Karpas-422 (cell line): ENCODE results near the gene COL11A2. TPM values are rescaled to one million over a fixed set of nuclear protein-coding genes. Genes with fewer than 3 reads are reported as not detected.
"Not testable (repeated sequence)": the region's sequence is repeated elsewhere in the genome, so short reads cannot be mapped to it uniquely, and the experiment has no call there.

Experiments used
- DNase-seq: peaks from one replicate; pipeline ENCODE4 v3.0.0-alpha.2; 2015
- H2AFZ ChIP-seq: fragments of 200-600 bp; sonication (generic); 2 replicates; pipeline ENCODE4 v1.6.1; 2014; ENCODE audit warnings: antibody characterized with exemption, low read length, mixed read lengths
- H3K27ac ChIP-seq: fragments of 200-600 bp; sonication (generic); 2 replicates; pipeline ENCODE4 v1.5.1; 2014; ENCODE audit warnings: mild to moderate bottlenecking, low read length, moderate library complexity
- H3K27me3 ChIP-seq: fragments of 200-600 bp; sonication (generic); 2 replicates; pipeline ENCODE4 v1.6.1; 2014; ENCODE audit warnings: low read length, mixed read lengths
- H3K36me3 ChIP-seq: fragments of 200-600 bp; sonication (generic); 2 replicates; pipeline ENCODE4 v1.6.1; 2014; ENCODE audit warnings: low read length, mixed read lengths; ENCODE audit not compliant: insufficient read depth
- H3K4me1 ChIP-seq: fragments of 200-600 bp; sonication (generic); 2 replicates; pipeline ENCODE4 v1.6.1; 2014; ENCODE audit warnings: mild to moderate bottlenecking, low read length, mixed read lengths
- H3K4me2 ChIP-seq: fragments of 200-600 bp; sonication (generic); 2 replicates; pipeline ENCODE4 v1.6.1; 2014; ENCODE audit warnings: low read length, low read depth, mild to moderate bottlenecking; ENCODE audit not compliant: poor library complexity, severe bottlenecking
- H3K4me3 ChIP-seq: fragments of 200-600 bp; sonication (generic); 2 replicates; pipeline ENCODE4 v1.5.1; 2014; ENCODE audit warnings: mild to moderate bottlenecking, antibody characterized with exemption, low read length, mixed read lengths
- H3K79me2 ChIP-seq: fragments of 200-600 bp; sonication (generic); 2 replicates; pipeline ENCODE4 v1.6.1; 2014; ENCODE audit warnings: mild to moderate bottlenecking, low read length, mixed read lengths
- H3K9ac ChIP-seq: fragments of 200-600 bp; sonication (generic); 2 replicates; pipeline ENCODE4 v1.6.0; 2014; ENCODE audit warnings: low read length
- H3K9me2 ChIP-seq: fragments of 200-600 bp; sonication (generic), shearing (Covaris generic); replicated peaks from 2 replicates; pipeline ENCODE4 v1.6.0; 2014; ENCODE audit warnings: mild to moderate bottlenecking, low read length, moderate library complexity; ENCODE audit not compliant: insufficient read depth
- H3K9me3 ChIP-seq: fragments of 300-700, 200-600 bp; sonication (generic); 2 replicates; pipeline ENCODE4 v1.6.1; 2014; ENCODE audit warnings: low read length, mixed read lengths
- H4K20me1 ChIP-seq: fragments of 200-600 bp; sonication (generic); 2 replicates; pipeline ENCODE4 v1.6.1; 2014; ENCODE audit warnings: mild to moderate bottlenecking, antibody characterized with exemption, low read length, low read depth; ENCODE audit not compliant: insufficient read depth
- total RNA-seq: library from RNA; depleted of rRNA; stranded (reverse); fragments of >200 nt; shearing (Covaris generic); gene quantifications from 2 replicates; pipeline ENCODE4 v1.2.3, GENCODE V29; 2014; ENCODE audit warnings: low replicate concordance

Gene COL11A2
- total RNA-seq, 1 experiment from 2014 or later = 0.41 TPM

DNA sequence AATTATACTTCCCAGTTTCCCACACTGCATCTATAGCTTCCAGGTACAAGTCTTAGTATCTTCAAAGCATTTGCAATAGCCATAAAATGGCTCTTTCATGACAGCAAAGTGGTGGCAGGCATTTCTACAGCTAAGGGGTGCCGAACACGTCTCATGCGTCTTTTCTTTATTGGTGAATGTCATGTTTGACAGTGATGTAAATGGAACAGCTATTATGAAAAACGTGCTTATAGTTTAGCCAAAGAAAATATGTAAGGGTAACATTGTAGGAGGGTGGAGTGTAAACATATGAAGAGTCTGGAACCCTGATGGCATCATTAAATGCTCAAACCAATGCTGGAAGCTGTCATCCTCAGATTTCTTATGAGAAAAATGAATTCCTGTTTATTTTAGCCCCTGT is 37.9 kb downstream of the COL11A2 start:
- Histone ChIP-seq H3K4me3 (no peak overlapping the region), H3K4me1 (no peaks in the 10 kb centered on the region), H3K4me2 (no peak overlapping the region), H3K36me3 (no peaks in the 10 kb centered on the region), H3K27ac (no peak overlapping the region), H3K9ac (no peak overlapping the region), H4K20me1 (no peaks in the 10 kb centered on the region), H3K9me3 (peaks cover 4% of the 10 kb centered on the region), H3K27me3 (no peaks in the 10 kb centered on the region), H2AFZ (no peak overlapping the region), H3K9me2 (no peaks in the 10 kb centered on the region), H3K79me2 (no peaks in the 10 kb centered on the region)
- DNase-seq = no peak

DNA sequence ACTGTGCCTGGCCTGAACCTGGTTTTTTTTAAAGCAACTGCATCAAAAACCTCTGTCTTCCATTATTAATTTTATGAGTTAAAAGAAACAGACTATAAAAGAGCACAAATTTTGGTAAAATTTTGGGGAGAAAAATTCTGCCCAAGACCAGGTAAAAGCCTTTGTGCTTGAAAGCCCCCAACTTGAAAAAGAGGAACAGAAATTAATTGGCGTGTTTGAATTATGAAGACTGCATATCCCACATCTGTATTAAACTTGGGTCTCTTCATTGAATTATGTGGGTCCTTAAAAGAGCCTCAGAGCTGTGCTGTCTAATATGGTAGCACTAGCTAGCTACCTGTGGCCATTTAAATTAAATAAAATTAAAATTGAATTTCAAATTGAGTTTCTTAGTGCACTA is 41.2 kb downstream of the COL11A2 start:
- H3K36me3 ChIP-seq = no peaks in the 10 kb centered on the region
- H4K20me1 ChIP-seq = no peaks in the 10 kb centered on the region
- H3K9me2 ChIP-seq = no peaks in the 10 kb centered on the region
- no peak for DNase-seq
- no peak overlapping the region for H3K4me2 ChIP-seq
- H3K4me3 ChIP-seq = no peak overlapping the region
- H3K27ac ChIP-seq = no peak overlapping the region
- H3K27me3 ChIP-seq = no peaks in the 10 kb centered on the region
- H3K79me2 ChIP-seq = no peaks in the 10 kb centered on the region
- H2AFZ ChIP-seq = no peak overlapping the region
- H3K9ac ChIP-seq = no peak overlapping the region
- peaks cover 4% of the 10 kb centered on the region for H3K9me3 ChIP-seq
- H3K4me1 ChIP-seq = no peaks in the 10 kb centered on the region

DNA sequence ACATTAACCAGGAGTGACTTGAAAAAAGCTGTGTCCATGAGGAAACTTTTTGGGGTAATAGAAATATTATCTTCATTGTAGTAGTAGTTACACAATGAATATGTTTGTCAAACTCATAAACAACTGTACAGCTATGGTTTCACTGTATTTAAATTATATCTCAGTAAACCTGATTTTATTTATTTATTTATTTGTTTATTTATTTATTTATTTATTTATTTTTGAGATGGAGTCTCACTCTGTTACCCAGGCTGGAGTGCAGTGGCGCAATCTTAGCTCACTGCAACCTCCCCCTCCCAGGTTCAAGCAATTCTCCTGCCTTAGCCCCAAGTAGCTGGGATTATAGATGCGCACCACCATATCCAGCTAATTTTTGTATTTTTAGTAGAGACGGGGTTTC is 41.7 kb downstream of the COL11A2 start:
- not testable (repeated sequence) for H3K36me3 ChIP-seq, H3K9me2 ChIP-seq, H3K4me2 ChIP-seq, H3K4me3 ChIP-seq, H3K27ac ChIP-seq, H3K9me3 ChIP-seq, H3K79me2 ChIP-seq, H4K20me1 ChIP-seq, H2AFZ ChIP-seq, H3K9ac ChIP-seq, H3K27me3 ChIP-seq, H3K4me1 ChIP-seq, DNase-seq

DNA sequence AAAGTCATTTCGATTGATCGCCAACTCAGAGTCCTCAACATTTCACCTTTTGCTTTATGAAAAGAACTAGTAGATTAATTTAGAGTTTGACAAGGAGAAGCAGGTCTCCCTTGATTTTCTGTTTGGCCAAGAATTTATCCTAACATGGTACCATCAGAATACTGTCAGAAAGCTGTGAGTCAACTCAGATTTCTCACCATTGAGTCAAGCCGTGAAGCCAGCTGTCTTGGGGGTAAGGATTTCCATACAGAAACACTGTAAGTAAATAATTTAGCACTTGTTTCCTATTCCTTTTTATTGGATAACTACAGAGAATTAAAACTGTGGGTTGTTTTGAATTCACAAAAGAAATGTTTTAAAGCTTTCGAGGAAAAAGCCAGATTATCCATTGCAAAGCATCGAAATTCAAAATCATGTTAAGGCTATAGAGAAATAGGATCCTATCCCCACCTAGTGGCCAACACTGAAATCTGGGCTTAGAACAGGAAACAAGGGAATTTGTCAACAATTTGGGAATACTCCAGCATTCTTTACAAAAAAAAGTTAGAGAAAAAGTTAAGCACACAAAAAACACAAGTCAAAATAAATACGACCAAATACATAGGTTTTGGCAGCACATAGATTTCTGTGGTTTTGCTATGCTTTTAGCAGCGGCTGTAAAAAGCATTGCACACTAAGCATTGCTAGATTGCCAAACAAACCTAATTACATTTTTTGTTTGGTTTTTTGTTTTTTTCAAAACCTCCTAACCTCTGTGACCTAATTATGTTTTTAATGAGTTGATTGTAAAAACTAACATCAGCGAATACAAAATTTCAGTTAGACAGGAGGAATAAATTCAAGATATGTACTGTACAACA is 44.2 kb downstream of the COL11A2 start:
- Histone ChIP-seq H3K79me2 (no peaks in the 10 kb centered on the region), H3K27me3 (no peaks in the 10 kb centered on the region), H3K9me3 (peaks cover 4% of the 10 kb centered on the region), H3K4me2 (no peak overlapping the region), H4K20me1 (no peaks in the 10 kb centered on the region), H3K36me3 (no peaks in the 10 kb centered on the region), H3K9ac (no peak overlapping the region), H2AFZ (no peak overlapping the region), H3K4me1 (peaks cover 3% of the 10 kb centered on the region), H3K4me3 (no peak overlapping the region), H3K27ac (no peak overlapping the region), H3K9me2 (no peaks in the 10 kb centered on the region)
- DNase-seq = peak; percentile 55

DNA sequence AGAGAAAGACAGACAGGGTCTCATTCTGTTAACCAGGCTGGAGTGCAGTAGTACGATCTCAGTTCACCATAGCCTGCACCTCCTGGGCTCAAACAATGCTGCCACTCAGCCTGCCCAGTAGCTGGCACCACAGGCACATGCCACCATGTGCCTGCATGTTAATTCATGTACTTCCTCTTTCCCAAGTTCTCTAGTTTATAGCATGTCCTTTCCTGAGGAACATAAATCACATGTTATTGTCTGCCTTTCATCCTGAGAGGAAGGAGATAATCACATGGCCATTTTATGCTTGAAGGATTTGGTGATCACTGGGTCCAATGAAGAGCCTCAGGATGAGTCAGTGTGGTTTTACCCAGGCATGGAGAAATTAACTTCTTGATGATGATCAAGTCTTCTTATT is 47.9 kb downstream of the COL11A2 start:
- DNase-seq = peak; percentile 58
- Histone ChIP-seq H3K9ac (no peak overlapping the region), H3K4me3 (no peak overlapping the region), H3K4me2 (no peak overlapping the region), H3K79me2 (no peaks in the 10 kb centered on the region), H3K36me3 (no peaks in the 10 kb centered on the region), H3K27me3 (no peaks in the 10 kb centered on the region), H4K20me1 (no peaks in the 10 kb centered on the region), H2AFZ (peak overlapping the region; percentile 72; the same call in 1 of the 2 replicates), H3K27ac (no peak overlapping the region), H3K9me3 (no peaks in the 10 kb centered on the region), H3K4me1 (peaks cover 3% of the 10 kb centered on the region), H3K9me2 (no peaks in the 10 kb centered on the region)

DNA sequence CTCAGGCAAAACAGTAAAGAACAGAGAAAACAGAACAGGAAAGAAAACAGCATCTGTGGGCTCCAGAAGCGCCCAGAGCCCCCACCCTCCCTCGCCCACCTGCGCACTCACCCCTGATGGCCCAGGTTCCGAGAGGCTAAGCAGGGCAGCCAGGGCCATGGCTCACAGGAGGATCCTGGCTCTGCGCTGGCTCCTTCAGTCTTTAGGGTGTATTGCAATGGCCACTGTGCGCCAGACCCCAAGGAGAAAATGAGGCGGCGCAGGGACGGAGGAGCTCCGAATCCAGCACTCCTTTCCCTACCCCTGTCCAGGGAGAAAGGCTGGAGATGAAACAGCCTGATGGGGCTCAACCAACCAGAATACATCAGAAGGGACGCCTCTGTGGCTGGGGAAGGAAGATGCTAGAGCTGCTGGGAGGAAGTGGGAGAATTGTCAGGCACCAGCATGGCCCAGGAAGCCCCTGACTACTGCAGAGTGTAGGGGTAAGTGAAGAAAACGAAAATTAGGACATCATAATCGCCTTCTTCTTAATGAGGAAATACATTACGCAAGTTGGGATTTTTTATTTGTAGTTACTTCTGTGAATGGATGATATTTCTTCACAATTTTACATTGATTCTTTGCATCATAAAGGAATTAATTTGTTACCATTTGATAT is 49.0 kb downstream of the COL11A2 start:
- peak; percentile 33 for DNase-seq
- no peak overlapping the region for H3K27ac ChIP-seq
- no peaks in the 10 kb centered on the region for H3K9me3 ChIP-seq
- H3K27me3 ChIP-seq = no peaks in the 10 kb centered on the region
- peaks cover 3% of the 10 kb centered on the region for H3K4me1 ChIP-seq
- H2AFZ ChIP-seq = no peak overlapping the region
- no peak overlapping the region for H3K4me2 ChIP-seq
- H3K36me3 ChIP-seq = no peaks in the 10 kb centered on the region
- no peaks in the 10 kb centered on the region for H3K79me2 ChIP-seq
- H3K4me3 ChIP-seq = no peak overlapping the region
- no peaks in the 10 kb centered on the region for H4K20me1 ChIP-seq
- no peak overlapping the region for H3K9ac ChIP-seq
- no peaks in the 10 kb centered on the region for H3K9me2 ChIP-seq

DNA sequence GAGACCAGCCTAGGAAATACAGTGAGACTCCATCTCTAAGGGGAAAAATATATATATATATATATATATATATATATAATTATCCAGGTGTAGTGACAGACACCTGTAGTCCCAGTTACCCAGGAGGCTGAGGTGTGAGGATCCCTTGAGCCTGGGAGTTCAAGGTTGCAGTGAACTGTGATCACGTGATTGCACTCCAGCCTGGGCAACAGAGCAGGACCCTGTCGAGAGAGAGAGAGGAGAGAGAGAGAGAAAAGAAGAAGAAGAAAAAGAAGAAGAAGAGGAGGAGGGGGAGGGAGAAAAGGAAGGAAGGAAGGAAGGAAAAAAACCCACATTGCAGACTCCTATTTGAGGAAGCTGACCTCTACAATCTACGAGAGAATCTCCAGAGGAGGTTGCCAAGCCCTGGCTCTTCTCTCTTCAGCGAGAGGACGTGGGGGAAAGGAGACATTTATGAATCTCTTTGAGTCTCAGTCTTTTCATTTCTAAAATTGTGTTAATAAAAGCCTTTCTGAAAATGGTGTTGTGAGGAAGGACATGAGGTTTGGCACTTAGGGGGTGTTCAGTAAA is 49.7 kb downstream of the COL11A2 start:
- no peaks in the 10 kb centered on the region for H3K9me3 ChIP-seq
- H3K27ac ChIP-seq = no peak overlapping the region
- DNase-seq = peak; percentile 32
- H3K36me3 ChIP-seq = no peaks in the 10 kb centered on the region
- peaks cover 3% of the 10 kb centered on the region for H3K4me1 ChIP-seq
- H4K20me1 ChIP-seq = no peaks in the 10 kb centered on the region
- no peak overlapping the region for H3K9ac ChIP-seq
- no peak overlapping the region for H2AFZ ChIP-seq
- no peaks in the 10 kb centered on the region for H3K27me3 ChIP-seq
- H3K4me2 ChIP-seq = no peak overlapping the region
- H3K4me3 ChIP-seq = no peak overlapping the region
- no peaks in the 10 kb centered on the region for H3K9me2 ChIP-seq
- H3K79me2 ChIP-seq = no peaks in the 10 kb centered on the region

DNA sequence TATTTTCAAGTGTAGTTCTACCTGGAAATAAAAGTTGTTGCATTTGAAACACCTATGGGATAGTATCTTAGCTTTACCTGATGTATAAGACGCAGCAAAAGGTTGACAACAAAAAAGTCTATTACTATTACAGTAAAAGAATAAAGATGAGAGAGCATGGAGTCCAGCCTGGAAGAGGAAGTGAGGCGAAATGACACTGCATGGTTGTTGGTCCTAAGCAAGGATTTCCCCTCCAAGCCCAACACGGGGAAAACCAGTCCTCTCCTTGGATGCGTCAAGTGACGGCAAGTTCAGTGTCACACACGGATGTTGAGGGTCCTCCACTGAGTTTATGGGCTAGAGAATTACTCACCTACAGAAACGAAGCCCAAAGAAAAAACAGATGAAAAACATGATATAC is 51.7 kb downstream of the COL11A2 start:
- Histone ChIP-seq H3K9me2 (no peaks in the 10 kb centered on the region), H3K4me3 (no peak overlapping the region), H3K4me1 (peaks cover 3% of the 10 kb centered on the region), H2AFZ (no peak overlapping the region), H3K9me3 (no peaks in the 10 kb centered on the region), H3K79me2 (no peaks in the 10 kb centered on the region), H3K27me3 (no peaks in the 10 kb centered on the region), H4K20me1 (no peaks in the 10 kb centered on the region), H3K36me3 (no peaks in the 10 kb centered on the region), H3K27ac (no peak overlapping the region), H3K9ac (no peak overlapping the region), H3K4me2 (no peak overlapping the region)
- no peak for DNase-seq
